GM21737 (cell line): Measurements from ENCODE around the gene HOXB1.
A peak's percentile ranks its signal among the peaks of the same experiment; 100 is the strongest.

ENCODE experiments used
- ATAC-seq: cut with Tn5 transposase; IDR thresholded peaks from one replicate; pipeline ENCODE4 v1.9.1; 2021; ENCODE audit warnings: mild to moderate bottlenecking, moderate library complexity; ENCODE audit not compliant: unreplicated experiment

Gene HOXB1

GRCh38 chr17:48567646-48568354, 37.0 kb upstream of the HOXB1 start:
- no peak for ATAC-seq

GRCh38 chr17:48567209-48567608, 36.4 kb upstream of the HOXB1 start:
- no peak for ATAC-seq

DNA sequence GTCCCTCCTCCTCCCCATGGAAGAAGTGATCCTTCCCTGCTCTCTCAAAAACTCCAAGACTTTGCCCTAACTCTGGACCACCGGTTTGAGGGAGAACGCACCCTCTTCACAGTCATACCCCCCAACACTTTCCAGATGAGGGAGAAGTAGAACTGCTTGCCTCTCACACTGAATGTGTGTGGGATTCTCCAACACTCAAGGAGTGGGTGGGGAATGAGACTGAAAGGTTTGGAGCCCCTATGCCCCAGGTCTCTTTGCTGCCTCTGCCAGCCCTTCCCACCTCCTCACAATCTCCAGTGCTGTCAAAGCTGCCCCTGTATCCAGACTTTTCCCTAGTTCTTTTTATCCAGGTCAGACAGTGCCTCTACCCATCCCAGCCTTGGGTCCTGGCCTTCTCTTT, 35.9 kb upstream of the HOXB1 start:
- ATAC-seq, result no peak

DNA sequence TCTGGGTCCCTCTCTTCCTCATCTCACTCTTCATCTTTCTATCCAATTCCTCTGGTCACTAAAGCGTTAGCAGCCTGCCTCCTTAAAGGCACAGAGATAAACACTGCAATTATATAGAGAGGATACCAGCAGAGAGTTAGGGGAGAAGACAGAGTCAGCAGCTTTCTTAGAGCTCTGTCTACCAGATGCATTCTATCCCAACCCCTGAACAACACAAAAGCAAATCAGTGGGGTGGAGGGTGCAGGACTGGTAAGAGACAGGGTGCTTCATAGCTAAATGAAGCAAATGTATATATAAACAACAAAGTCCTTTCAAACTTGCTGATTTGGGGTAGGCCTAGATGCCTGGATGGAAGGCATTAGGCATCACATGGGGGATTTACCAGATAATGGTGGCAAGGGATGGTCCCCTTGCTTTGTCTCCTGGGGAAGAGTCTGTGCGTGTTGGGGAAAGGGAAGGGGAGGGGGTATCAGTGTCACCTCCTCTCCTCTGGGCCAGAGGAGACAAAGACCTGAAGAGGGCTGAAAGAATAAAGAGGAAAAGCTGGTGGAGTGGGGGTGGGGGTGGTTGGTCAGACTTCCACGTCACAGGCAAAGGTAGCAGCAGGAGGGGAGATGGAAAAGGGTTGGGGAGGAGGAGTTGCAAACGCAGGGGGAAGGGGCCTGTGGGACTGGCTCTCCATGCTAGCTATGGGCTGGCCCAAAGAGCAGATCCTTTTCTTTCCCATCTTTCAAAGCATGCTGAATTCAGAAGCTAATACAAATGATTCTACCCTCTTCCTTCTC, 35.3 kb upstream of the HOXB1 start:
- no peak for ATAC-seq

GRCh38 chr17:48565022-48565554, 34.3 kb upstream of the HOXB1 start:
- no peak for ATAC-seq

DNA sequence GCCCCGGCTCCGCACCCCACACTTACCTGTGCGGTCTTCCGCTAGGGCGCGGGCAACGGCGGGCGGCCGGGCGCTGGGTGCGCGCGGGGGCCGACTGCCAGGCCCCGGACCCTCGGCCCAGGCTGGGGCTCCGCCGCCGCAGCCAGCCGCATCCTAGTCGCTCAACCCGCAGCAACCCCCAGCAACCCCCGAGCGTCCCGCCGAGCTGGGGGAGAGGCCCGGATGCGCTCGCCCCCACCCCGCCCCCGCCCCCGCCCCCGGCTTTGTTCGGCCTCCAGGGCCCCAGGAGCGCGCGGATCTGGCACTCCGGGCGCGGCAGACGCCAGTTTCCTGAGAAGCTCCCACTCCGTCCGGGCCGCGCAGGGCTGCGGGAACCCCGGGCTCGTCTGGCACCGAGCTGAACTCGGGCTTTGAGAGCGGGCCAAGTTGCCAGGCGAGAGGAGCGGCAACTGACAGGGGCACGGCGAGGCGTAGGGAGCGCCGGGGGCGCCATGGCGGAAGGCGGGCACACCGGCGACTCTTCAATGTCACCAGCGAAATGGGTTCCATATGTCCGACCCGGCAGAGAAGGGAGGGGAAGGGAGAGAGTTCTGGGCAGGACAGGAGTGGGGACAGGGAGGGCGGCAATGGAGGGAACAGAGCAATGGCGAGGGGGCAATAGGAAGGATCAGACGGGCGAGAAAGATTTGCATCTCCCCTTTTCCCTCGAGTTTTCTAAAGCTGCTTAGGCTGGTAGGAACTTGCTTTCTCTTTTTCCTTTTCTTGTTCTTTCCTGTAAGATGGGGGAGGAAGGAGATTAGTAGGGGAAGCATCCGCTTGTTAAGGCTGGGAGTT, 33.6 kb upstream of the HOXB1 start:
- no peak for ATAC-seq

- ATAC-seq, result no peak
These were observed 33.0 kb upstream of the HOXB1 start for GRCh38 chr17:48563867-48564187.

DNA sequence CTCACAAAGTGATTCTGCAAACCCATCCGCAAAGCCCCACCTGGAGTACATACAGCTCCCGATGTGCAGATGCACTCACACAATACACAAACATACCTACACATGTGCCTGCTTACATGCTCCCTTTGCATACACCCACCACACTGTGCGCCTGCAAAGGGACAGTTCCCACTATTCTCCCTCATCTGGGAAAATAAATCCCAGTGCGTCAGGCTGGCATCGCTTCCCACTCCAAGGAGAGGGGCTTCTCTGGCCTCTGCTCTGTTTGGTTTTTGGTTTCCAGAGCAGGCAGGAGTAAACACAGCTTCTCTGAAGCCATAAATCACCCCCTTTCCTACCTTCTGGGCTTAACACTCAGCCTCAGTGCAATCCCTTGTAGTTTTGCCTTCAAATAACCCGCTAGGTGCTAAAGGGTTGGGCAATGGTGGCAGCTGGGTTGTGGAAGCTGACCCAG, 32.6 kb upstream of the HOXB1 start:
- ATAC-seq, result no peak

DNA sequence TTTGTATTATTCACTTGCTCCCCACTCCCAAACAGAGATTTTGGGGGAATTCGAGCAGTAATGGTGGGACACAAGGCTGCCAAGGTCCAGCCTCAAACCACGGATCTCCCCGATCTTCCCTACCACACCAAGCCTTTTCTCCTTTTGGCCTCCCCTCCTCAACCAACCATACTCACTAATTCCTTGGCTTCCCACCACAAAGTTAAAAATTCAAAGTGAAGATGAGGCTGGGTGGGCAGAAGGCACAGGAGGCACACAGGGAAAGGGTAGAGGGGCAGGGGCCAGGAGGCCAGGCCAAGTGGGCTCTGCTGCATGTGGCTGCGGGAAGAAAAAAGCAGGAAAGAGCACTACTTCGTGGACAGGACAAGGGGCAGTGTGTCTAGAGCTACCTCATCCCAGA, 32.1 kb upstream of the HOXB1 start:
- no peak for ATAC-seq

DNA sequence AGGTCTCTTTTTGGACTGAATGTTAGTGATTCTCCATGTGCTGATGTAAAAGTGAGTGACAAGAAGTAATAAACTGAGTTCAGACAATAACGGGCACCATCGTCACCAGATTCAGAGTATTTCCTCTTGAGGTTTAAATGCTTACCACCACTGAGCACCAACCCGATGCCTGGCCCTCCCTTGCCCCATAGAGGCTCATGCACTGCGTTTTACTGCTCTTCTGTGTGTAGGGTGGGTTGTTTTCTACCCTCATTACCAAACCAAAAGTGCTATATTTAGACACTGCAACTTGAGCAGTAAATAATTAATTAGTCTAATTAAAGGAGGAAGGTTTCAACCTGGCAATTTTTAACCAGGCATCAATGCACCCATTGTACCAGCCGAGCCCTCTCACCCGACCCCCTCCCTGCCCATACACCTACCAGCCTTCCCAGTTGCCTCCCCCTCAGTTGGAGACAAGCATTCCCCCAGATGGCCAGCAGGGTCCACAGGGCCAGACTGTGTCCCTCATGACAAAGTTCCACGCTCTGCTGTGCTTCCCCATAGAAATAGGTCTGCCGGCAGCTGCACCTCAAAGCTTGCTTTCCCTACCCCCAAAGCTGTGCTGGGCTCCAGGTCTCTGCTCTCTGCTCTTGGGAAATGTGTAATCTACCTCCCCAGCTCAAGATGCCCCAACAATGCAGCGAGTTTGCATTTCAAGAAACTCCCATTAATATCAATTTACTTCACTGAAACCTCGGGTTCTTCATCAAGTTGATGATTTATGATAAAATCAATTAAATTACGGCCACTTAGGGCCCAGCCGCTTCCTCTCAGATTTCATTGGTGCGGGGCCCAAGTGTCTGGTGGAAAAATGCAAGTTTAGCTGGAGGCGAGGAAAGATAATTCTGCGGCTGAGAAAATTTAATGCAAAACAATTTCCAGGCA, 31.3 kb upstream of the HOXB1 start:
- ATAC-seq, result peak; percentile 54

GRCh38 chr17:48559840-48560817, 29.3 kb upstream of the HOXB1 start:
- ATAC-seq, result no peak

- no peak for ATAC-seq
These were observed 28.5 kb upstream of the HOXB1 start for GRCh38 chr17:48559122-48559839.

- ATAC-seq, result no peak
These were observed 28.0 kb upstream of the HOXB1 start for GRCh38 chr17:48558831-48559121.

DNA sequence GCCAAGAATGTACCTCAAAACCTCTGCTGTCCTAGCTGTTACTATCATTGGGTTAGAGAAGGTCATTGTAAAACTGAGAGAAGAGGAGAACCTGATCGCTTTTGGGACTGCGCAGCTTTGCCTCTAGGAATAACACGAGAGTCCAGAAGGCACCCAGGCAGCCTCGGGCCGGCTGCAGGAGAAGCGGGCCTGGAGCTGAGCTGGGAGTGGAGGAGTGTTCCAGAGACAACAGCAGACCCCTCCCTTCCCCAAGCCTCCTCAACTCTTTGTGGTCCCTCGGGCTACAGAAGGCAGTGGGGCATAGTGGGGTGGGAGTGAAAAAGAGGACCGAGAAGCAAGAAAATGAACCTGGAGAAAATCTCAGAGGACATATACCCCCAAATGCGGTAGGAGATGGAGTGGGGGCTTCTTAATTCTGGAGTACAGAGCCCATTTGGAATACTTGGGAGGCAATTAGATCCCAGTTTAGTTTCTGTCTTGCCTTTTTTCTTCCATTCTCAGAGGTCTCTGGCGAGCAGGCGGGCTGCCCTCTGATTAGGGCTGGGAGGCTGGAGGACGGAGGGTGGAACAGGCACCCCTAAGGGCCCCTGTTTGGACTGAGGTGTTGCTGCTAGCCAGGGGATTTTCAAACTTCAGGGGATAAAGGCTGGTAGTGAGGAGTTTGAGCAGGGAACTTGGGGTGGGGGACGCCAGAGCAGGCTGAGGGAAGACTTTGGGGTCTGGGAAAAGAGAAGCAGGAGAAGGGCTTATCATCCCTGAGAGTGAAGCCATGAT, 27.4 kb upstream of the HOXB1 start:
- no peak for ATAC-seq

GRCh38 chr17:48556576-48557401, 26.0 kb upstream of the HOXB1 start:
- ATAC-seq, result no peak

DNA sequence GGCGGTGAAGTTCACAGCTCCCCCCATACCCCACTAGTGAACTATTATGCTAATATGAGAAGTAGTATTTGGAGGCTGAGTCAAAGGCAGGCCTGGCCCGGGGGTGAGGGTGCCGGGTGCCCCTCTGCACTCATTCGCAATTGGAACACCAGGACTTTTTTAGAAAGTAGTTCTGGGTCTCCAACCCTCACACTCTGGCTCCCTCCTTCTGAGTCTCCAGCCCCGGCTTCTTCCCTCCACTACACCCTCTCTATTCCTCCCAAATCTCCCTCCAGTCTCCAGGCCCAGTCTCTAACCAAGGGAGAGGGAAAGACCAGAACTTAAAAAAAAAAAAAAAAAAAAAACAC, 25.4 kb upstream of the HOXB1 start:
- ATAC-seq, result no peak
